ENCODE measurements around the gene TRIM17. TPM values are rescaled to one million over a fixed set of nuclear protein-coding genes. Genes with fewer than 3 reads are reported as not detected.

TRIM17 gene
- total RNA-seq, 4 donors from 2014 or later, result not detected

DNA sequence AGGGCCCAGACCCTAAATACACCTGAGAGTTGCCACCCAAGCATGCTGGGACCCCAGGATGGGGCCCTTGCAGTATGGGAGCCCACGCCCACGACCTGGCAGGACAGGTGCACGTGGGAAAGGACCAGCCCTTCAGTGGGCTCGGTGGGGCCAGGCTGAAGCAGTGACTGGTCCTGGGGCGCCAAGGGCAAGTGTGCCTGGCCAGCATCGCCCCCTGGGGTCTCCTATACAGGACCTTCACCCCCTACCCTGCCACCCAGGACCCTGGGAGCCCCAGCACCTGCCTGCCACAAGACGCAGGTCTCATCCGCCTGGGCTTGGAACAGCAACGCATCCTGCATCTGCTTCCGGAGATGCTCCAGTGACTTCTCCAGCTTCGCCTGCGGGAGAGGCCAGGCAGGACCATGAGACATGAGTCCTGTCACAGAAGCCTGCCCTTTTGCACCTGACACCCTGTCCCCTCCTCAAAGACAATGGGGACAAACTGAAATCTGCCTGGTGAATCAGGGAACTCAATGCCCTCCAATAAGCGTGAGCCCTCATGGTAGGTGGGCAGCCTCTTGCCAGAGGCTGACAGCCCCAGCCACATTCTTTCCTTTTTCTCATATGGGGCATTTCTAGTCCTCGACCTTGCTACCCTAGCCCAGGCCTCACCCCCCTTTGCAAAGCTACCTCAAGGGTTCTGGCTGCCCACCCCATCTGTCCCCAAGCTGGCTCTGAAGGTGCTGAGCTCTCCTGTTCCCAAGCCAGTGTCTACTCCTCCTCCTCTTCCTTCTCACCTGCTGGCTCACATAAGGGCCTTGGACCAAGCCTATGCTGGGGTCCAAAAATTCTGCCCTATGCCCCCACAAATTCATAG, 14.7 kb downstream of the TRIM17 start:
- Histone ChIP-seq H3K4me3 (no peak overlapping the region), H3K27ac (no peak overlapping the region), H3K27me3 (no peaks in the 10 kb centered on the region), H3K36me3 (peaks cover 0 to 14% of the 10 kb centered on the region in 2 donors), H3K4me1 (peaks cover 12% of the 10 kb centered on the region in 2 donors), H3K9me3 (no peaks in the 10 kb centered on the region)
- in situ Hi-C loops (cut with MboI; ENCODE audit: low sequenced_read_pairs in 4 of 4) (no loop called here), intact Hi-C loops (cut with DNase I; ENCODE audit: low total_unique reads) (loop anchor here (10.0 kb wide), 1 partner anchor 297 kb away; the partner anchor contains the start of genes C1orf35 and MRPL55)
- ATAC-seq (no peak), DNase-seq (peak in 1 of 2 donors; percentile 11)
- TF ChIP-seq, protein P1, sequence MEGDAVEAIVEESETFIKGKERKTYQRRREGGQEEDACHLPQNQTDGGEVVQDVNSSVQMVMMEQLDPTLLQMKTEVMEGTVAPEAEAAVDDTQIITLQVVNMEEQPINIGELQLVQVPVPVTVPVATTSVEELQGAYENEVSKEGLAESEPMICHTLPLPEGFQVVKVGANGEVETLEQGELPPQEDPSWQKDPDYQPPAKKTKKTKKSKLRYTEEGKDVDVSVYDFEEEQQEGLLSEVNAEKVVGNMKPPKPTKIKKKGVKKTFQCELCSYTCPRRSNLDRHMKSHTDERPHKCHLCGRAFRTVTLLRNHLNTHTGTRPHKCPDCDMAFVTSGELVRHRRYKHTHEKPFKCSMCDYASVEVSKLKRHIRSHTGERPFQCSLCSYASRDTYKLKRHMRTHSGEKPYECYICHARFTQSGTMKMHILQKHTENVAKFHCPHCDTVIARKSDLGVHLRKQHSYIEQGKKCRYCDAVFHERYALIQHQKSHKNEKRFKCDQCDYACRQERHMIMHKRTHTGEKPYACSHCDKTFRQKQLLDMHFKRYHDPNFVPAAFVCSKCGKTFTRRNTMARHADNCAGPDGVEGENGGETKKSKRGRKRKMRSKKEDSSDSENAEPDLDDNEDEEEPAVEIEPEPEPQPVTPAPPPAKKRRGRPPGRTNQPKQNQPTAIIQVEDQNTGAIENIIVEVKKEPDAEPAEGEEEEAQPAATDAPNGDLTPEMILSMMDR (IDR thresholded peaks at IDR 0.05 in 4 of 5, conservative IDR thresholded peaks at IDR 0.05 in 1 of 5), result no peak
- no peak for TF ChIP-seq POLR2A (IDR thresholded peaks at IDR 0.05)

GRCh38 chr1:228400692-228401454, 15.8 kb downstream of the TRIM17 start:
- peaks cover 0 to 26% of the 10 kb centered on the region in 2 donors for H3K36me3 ChIP-seq
- no peak for ATAC-seq
- in situ Hi-C loops (cut with MboI; ENCODE audit: low sequenced_read_pairs in 4 of 4), result no loop called here

DNA sequence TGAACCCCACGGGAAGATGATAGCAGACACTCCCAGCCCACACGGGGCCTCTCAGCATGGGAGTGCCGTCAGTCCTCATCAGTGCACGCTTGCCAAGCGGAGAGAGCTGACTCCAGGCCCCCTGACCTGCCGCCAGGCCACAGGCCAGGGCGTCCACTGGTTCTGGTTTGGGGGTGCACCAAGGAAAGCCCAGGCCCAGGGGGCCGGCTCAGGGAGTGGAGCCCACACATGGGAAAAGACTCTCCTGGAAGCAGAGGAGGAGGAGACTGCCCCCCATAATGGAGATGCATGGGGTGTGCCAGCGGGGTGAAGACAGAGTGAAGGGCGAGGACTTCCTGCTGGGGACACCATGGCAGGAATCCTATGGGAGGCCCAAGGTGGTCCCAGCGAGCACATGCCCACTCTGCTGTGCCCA, 16.4 kb downstream of the TRIM17 start:
- no peak for TF ChIP-seq POLR2A (IDR thresholded peaks at IDR 0.05)
- TF ChIP-seq, protein P1 (IDR thresholded peaks at IDR 0.05 in 4 of 5, conservative IDR thresholded peaks at IDR 0.05 in 1 of 5), result no peak
- DNase-seq, result peak in 1 of 2 donors; percentile 10
- H3K27me3 ChIP-seq, result no peaks in the 10 kb centered on the region
- intact Hi-C loops (cut with DNase I; ENCODE audit: low total_unique reads), result loop anchor here (10.0 kb wide), 1 partner anchor 295 kb away; the partner anchor contains the start of genes C1orf35 and MRPL55
- H3K4me1 ChIP-seq, result peaks cover 4 to 7% of the 10 kb centered on the region in 2 donors
- no peak overlapping the region for H3K27ac ChIP-seq
- no peak for ATAC-seq
- H3K4me3 ChIP-seq, result no peak overlapping the region
- H3K36me3 ChIP-seq, result peaks cover 0 to 28% of the 10 kb centered on the region in 2 donors
- no peaks in the 10 kb centered on the region for H3K9me3 ChIP-seq
- in situ Hi-C loops (cut with MboI; ENCODE audit: low sequenced_read_pairs in 4 of 4), result no loop called here

More at GRCh38 chr1:228400692-228401454, 15.8 kb downstream of the TRIM17 start:
- Histone ChIP-seq H3K4me3 (no peak overlapping the region), H3K4me1 (peaks cover 10 to 12% of the 10 kb centered on the region in 2 donors), H3K27me3 (no peaks in the 10 kb centered on the region), H3K27ac (no peak overlapping the region), H3K9me3 (no peaks in the 10 kb centered on the region)
- peak in 1 of 2 donors; percentile 9 for DNase-seq
- intact Hi-C loops (cut with DNase I; ENCODE audit: low total_unique reads), result loop anchor here (10.0 kb wide), 1 partner anchor 296 kb away; the partner anchor contains the start of genes C1orf35 and MRPL55
- TF ChIP-seq, protein P1 (IDR thresholded peaks at IDR 0.05 in 4 of 5, conservative IDR thresholded peaks at IDR 0.05 in 1 of 5), result no peak
- no peak for TF ChIP-seq POLR2A (IDR thresholded peaks at IDR 0.05)

DNA sequence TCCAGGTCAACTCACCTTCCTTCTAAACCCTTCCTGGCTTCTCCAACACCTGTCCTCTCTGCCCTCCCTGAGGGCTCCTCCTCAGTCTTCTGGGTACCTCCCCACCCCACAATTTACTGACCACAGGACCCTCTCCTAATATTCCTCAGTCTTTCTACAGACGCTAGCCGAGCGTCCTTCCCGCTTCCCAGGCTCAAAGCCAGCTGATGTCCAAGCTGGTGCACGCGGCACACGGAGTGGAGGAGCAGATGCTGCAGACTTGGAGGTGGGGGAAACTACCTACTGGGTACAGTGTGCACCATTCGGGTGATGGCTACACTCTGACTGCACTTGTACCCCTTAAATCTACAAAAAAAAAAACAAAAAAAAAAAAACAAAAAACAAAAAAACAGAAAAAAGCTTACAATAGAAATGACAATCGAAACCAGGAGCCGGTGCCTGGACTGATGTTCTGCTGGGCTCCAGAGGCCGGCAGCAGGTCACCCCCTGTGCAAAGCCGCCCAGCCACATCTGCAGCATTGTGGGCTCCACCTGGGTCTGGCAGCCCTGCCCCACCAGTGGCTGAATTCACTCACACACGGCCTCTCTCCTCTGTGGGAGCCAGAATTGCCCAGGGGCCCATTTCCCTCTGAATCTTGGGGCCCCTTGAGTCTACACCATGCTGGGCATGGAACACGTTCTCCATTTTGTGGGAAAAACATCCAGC, 17.0 kb downstream of the TRIM17 start:
- intact Hi-C loops (cut with DNase I; ENCODE audit: low total_unique reads) (loop anchor here (10.0 kb wide), 1 partner anchor 295 kb away; the partner anchor contains the start of genes C1orf35 and MRPL55), in situ Hi-C loops (cut with MboI; ENCODE audit: low sequenced_read_pairs in 4 of 4) (no loop called here)
- Histone ChIP-seq H3K4me3 (no peak overlapping the region), H3K36me3 (peaks cover 0 to 28% of the 10 kb centered on the region in 2 donors), H3K27me3 (no peaks in the 10 kb centered on the region), H3K9me3 (no peaks in the 10 kb centered on the region), H3K4me1 (peaks cover 0 to 2% of the 10 kb centered on the region in 2 donors), H3K27ac (no peak overlapping the region)
- ATAC-seq (no peak), DNase-seq (peak in 1 of 2 donors; percentile 7)
- TF ChIP-seq, protein P1 (IDR thresholded peaks at IDR 0.05 in 4 of 5, conservative IDR thresholded peaks at IDR 0.05 in 1 of 5), result no peak
- TF ChIP-seq POLR2A (IDR thresholded peaks at IDR 0.05), result no peak
